Ovary (tissue), 3 donors: ENCODE measurements around the gene ANO3.

Experiments
- CTCF ChIP-seq, 3 donors: fragments of 450-650 bp in 2 of 3; fragments of 200-600 bp in 1 of 3; IDR thresholded peaks; one replicate each; pipeline versions ENCODE4 v1.5.1 to v1.8.0; 2016 to 2022; ENCODE audit warnings: antibody characterized with exemption in 3 of 3, mild to moderate bottlenecking in 1 of 3
- EP300 ChIP-seq: sonication (generic); formaldehyde crosslinking; IDR thresholded peaks from one replicate; pipeline ENCODE4 v1.6.1; 2017; ENCODE audit warnings: antibody characterized with exemption
- POLR2A ChIP-seq: fragments of 450-650 bp; IDR thresholded peaks from one replicate; pipeline ENCODE4 v1.6.1; 2017; ENCODE audit warnings: antibody characterized with exemption, mild to moderate bottlenecking, moderate library complexity
- donor health status: DM: no; HTN: no; CAD: no.

- TF ChIP-seq CTCF (IDR thresholded peaks at IDR 0.05) (no peak), EP300 (no peak), POLR2A (no peak)
Measured at GRCh38 chr11:26326793-26327400, 5.0 kb upstream of the ANO3 start.
